Sigmoid colon (tissue), 4 donors: ENCODE measurements around the gene GFER.

Experiments used
- POLR2AphosphoS5 ChIP-seq, 4 donors: sonication (generic); formaldehyde crosslinking; IDR thresholded peaks; one replicate each; pipeline ENCODE4 v1.6.1; 2017; ENCODE audit warnings: antibody characterized with exemption in 4 of 4
- TF ChIP-seq, protein P1 (sequence below), 4 experiments: fragments of 450-650 bp in 3 of 4; fragments of 200-600 bp in 1 of 4; IDR thresholded peaks; one replicate each; pipeline ENCODE4 v1.5.1; 2016 to 2019; ENCODE audit warnings: antibody characterized with exemption in 4 of 4, mild to moderate bottlenecking in 3 of 4, moderate library complexity in 2 of 4

DNA sequence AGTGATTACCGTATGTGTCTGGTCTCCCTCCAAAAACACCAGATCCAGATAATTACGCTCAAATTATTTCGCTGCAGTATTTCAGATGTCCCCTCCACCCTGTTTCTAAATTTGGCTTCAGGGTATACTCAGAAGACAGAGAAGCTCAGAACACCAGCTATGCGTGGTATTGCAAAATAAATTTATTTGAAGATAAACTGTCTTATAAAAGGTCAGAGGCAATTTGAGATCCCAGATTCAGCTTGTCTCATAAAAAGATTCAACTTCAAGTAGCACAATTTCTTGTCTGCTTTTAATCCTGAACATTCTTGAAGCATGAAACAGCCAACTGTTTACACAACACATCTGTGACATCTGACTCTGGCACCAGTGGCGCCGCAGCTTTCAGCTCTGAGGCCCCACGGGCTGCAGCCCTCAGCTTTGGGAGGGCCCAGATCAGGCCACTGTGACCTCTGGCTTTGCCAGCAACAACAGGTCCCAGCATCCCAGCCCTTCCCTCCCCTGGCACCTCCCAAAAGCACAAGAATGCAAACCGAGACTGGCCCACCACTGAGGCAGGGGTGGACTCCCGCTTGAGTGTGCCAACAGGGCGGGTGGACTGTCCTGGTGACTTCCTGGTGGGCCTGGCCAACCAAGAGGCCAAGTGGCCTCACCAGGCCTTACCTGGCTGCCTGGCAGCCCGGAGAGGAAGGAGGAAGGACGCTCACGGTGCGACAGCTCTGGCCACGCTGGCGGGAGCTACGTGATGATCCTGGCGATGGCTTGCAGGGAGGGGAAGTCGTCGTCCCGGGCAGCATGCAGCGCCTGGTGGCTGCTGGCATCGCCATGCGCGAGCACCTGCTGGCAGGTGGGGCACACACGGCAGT, 13.7 kb downstream of the GFER start:
- TF ChIP-seq, protein P1, sequence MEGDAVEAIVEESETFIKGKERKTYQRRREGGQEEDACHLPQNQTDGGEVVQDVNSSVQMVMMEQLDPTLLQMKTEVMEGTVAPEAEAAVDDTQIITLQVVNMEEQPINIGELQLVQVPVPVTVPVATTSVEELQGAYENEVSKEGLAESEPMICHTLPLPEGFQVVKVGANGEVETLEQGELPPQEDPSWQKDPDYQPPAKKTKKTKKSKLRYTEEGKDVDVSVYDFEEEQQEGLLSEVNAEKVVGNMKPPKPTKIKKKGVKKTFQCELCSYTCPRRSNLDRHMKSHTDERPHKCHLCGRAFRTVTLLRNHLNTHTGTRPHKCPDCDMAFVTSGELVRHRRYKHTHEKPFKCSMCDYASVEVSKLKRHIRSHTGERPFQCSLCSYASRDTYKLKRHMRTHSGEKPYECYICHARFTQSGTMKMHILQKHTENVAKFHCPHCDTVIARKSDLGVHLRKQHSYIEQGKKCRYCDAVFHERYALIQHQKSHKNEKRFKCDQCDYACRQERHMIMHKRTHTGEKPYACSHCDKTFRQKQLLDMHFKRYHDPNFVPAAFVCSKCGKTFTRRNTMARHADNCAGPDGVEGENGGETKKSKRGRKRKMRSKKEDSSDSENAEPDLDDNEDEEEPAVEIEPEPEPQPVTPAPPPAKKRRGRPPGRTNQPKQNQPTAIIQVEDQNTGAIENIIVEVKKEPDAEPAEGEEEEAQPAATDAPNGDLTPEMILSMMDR (IDR thresholded peaks at IDR 0.05), result no peak
- no peak for TF ChIP-seq POLR2AphosphoS5 (IDR thresholded peaks at IDR 0.05)
